SK-N-SH treated with all-trans-retinoic acid at 6 μM for 48 hours (cell line): ENCODE results near the gene ST8SIA1.

Experiments used
- ATAC-seq: fragments of 200-7000 bp; cut with Tn5 transposase; 3 replicates; pipeline ENCODE4 v1.9.1; 2020; ENCODE audit warnings: mild to moderate bottlenecking, moderate library complexity
- ARNTL ChIP-seq: fragments of 450-650 bp; formaldehyde crosslinking; IDR thresholded peaks from 2 replicates; pipeline ENCODE4 v1.5.0; 2020; ENCODE audit warnings: low read depth, mild to moderate bottlenecking, moderate library complexity, borderline replicate concordance
- BACH2 ChIP-seq: fragments of 250-450 bp; sonication (Bioruptor Pico); IDR thresholded peaks from 2 replicates; pipeline ENCODE4 v1.9.0; 2021; ENCODE audit warnings: mild to moderate bottlenecking, borderline replicate concordance
- CSDC2 ChIP-seq: fragments of 250-450 bp; sonication (Bioruptor Pico); IDR thresholded peaks from 2 replicates; pipeline ENCODE4 v1.5.0; 2020; ENCODE audit warnings: mild to moderate bottlenecking, moderate library complexity
- ESRRG ChIP-seq: fragments of 250-450 bp; sonication (Bioruptor Pico); IDR thresholded peaks from 2 replicates; pipeline ENCODE4 v1.6.1; 2021; ENCODE audit warnings: mild to moderate bottlenecking
- GLIS3 ChIP-seq: fragments of 250-450 bp; sonication (Bioruptor Pico); IDR thresholded peaks from 2 replicates; pipeline ENCODE4 v1.5.0; 2020; ENCODE audit warnings: mild to moderate bottlenecking, moderate library complexity
- ISL1 ChIP-seq: fragments of 250-450 bp; sonication (Bioruptor Pico); IDR thresholded peaks from 2 replicates; pipeline ENCODE4 v2.1.2; 2022; ENCODE audit warnings: mild to moderate bottlenecking, moderate library complexity
- OSR1 ChIP-seq: fragments of 250-450 bp; sonication (Bioruptor Pico); IDR thresholded peaks from 2 replicates; pipeline ENCODE4 v1.8.0; 2022; ENCODE audit warnings: moderate library complexity, mild to moderate bottlenecking, inconsistent platforms
- PPARA ChIP-seq: fragments of 250-450 bp; sonication (Bioruptor Pico); IDR thresholded peaks from 2 replicates; pipeline ENCODE4 v1.5.0; 2020; ENCODE audit warnings: mild to moderate bottlenecking, borderline replicate concordance
- RARB ChIP-seq: fragments of 250-450 bp; sonication (Bioruptor Pico); IDR thresholded peaks from 2 replicates; pipeline ENCODE4 v1.8.0; 2021; ENCODE audit warnings: mild to moderate bottlenecking, moderate library complexity
- SNAI2 ChIP-seq: fragments of 250-450 bp; sonication (Bioruptor Pico); IDR thresholded peaks from 2 replicates; pipeline ENCODE4 v1.5.0; 2020; ENCODE audit warnings: mild to moderate bottlenecking, moderate library complexity
- TCF4 ChIP-seq: fragments of 250-450 bp; sonication (Bioruptor Pico); IDR thresholded peaks from 2 replicates; pipeline ENCODE4 v1.8.0; 2021; ENCODE audit warnings: mild to moderate bottlenecking, moderate library complexity, borderline replicate concordance
- TOX ChIP-seq: fragments of 250-450 bp; sonication (Bioruptor Pico); IDR thresholded peaks from 2 replicates; pipeline ENCODE4 v1.8.0; 2021; ENCODE audit warnings: mild to moderate bottlenecking, moderate library complexity, borderline replicate concordance
- TSHZ2 ChIP-seq: fragments of 250-450 bp; sonication (Bioruptor Pico); IDR thresholded peaks from 2 replicates; pipeline ENCODE4 v1.5.0; 2020; ENCODE audit warnings: mild to moderate bottlenecking, moderate library complexity
- ZC3H10 ChIP-seq: fragments of 250-450 bp; sonication (Bioruptor Pico); IDR thresholded peaks from 2 replicates; pipeline ENCODE4 v1.5.1; 2021; ENCODE audit warnings: mild to moderate bottlenecking, moderate library complexity
- ZFP3 ChIP-seq: fragments of 250-450 bp; sonication (Bioruptor Pico); IDR thresholded peaks from 2 replicates; pipeline ENCODE4 v1.5.0; 2020; ENCODE audit warnings: mild to moderate bottlenecking, moderate library complexity
- ZFP30 ChIP-seq: fragments of 450-650 bp; formaldehyde crosslinking; IDR thresholded peaks from 2 replicates; pipeline ENCODE4 v1.5.0; 2022; ENCODE audit warnings: mild to moderate bottlenecking, moderate library complexity
- ZNF565 ChIP-seq: fragments of 450-650 bp; formaldehyde crosslinking; conservative IDR thresholded peaks from 2 replicates; pipeline ENCODE4 v1.5.0; 2020; ENCODE audit warnings: low read depth, mild to moderate bottlenecking, moderate library complexity
- ZNF8 ChIP-seq: fragments of 450-650 bp; formaldehyde crosslinking; IDR thresholded peaks from 2 replicates; pipeline ENCODE4 v1.5.0; 2020; ENCODE audit warnings: mild to moderate bottlenecking, moderate library complexity
- TF ChIP-seq, protein P1 (sequence below): fragments of 250-450 bp; sonication (Bioruptor Pico); IDR thresholded peaks from 2 replicates; pipeline ENCODE4 v1.8.0; 2020; ENCODE audit warnings: mild to moderate bottlenecking, moderate library complexity, borderline replicate concordance
- TF ChIP-seq, protein P2 (sequence below): fragments of 250-450 bp; sonication (Bioruptor Pico); IDR thresholded peaks from 2 replicates; pipeline ENCODE4 v1.5.1; 2021; ENCODE audit warnings: mild to moderate bottlenecking, moderate library complexity
- TF ChIP-seq, protein P3 (sequence below): fragments of 250-450 bp; sonication (Bioruptor Pico); IDR thresholded peaks from 2 replicates; pipeline ENCODE4 v1.5.1; 2020; ENCODE audit warnings: low read depth, mild to moderate bottlenecking, moderate library complexity

ST8SIA1 gene

GRCh38 chr12:22231836-22232235 lies 102.7 kb downstream of the ST8SIA1 start (continued):
- no peak for TF ChIP-seq ESRRG (CRISPR knock-in tag)
- TF ChIP-seq ZC3H10: no peak

DNA sequence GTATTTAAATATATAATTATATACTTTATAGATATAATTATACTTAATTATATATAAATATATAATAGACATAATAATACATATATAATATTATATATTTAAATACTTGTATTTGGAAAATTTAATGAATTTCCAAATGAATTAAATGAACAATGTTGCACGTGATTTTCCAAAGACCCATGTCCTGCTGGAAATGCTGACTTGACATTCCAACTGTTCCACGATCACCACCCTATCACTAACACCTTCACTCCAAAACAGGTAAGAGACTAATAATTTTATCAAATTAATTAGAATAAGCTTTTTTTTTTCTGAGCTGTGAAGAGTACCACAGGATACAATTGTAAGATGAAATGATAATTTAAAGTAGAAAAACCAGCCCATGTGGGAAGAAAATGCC lies 103.4 kb downstream of the ST8SIA1 start:
- no peak for TF ChIP-seq OSR1 (CRISPR knock-in tag)
- no peak for TF ChIP-seq GLIS3
- no peak for TF ChIP-seq RARB
- TF ChIP-seq ISL1 (CRISPR knock-in tag): no peak
- TF ChIP-seq ZC3H10: no peak
- no peak for TF ChIP-seq ZFP3 (CRISPR knock-in tag)
- TF ChIP-seq ZFP30 (CRISPR knock-in tag): no peak
- TF ChIP-seq, protein P1, sequence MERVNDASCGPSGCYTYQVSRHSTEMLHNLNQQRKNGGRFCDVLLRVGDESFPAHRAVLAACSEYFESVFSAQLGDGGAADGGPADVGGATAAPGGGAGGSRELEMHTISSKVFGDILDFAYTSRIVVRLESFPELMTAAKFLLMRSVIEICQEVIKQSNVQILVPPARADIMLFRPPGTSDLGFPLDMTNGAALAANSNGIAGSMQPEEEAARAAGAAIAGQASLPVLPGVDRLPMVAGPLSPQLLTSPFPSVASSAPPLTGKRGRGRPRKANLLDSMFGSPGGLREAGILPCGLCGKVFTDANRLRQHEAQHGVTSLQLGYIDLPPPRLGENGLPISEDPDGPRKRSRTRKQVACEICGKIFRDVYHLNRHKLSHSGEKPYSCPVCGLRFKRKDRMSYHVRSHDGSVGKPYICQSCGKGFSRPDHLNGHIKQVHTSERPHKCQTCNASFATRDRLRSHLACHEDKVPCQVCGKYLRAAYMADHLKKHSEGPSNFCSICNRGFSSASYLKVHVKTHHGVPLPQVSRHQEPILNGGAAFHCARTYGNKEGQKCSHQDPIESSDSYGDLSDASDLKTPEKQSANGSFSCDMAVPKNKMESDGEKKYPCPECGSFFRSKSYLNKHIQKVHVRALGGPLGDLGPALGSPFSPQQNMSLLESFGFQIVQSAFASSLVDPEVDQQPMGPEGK (CRISPR knock-in tag): no peak
- no peak for TF ChIP-seq CSDC2 (CRISPR knock-in tag)
- TF ChIP-seq SNAI2 (CRISPR knock-in tag): no peak
- no peak for TF ChIP-seq PPARA (CRISPR knock-in tag)
- no peak for TF ChIP-seq TSHZ2 (CRISPR knock-in tag)
- TF ChIP-seq, protein P2, sequence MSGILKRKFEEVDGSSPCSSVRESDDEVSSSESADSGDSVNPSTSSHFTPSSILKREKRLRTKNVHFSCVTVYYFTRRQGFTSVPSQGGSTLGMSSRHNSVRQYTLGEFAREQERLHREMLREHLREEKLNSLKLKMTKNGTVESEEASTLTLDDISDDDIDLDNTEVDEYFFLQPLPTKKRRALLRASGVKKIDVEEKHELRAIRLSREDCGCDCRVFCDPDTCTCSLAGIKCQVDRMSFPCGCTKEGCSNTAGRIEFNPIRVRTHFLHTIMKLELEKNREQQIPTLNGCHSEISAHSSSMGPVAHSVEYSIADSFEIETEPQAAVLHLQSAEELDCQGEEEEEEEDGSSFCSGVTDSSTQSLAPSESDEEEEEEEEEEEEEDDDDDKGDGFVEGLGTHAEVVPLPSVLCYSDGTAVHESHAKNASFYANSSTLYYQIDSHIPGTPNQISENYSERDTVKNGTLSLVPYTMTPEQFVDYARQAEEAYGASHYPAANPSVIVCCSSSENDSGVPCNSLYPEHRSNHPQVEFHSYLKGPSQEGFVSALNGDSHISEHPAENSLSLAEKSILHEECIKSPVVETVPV: no peak
- TF ChIP-seq ARNTL (CRISPR knock-in tag): no peak
- no peak for ATAC-seq

- TF ChIP-seq TSHZ2 (CRISPR knock-in tag) (no peak), ZFP3 (CRISPR knock-in tag) (no peak), ZFP30 (CRISPR knock-in tag) (no peak), ZC3H10 (no peak), ESRRG (CRISPR knock-in tag) (no peak), CSDC2 (CRISPR knock-in tag) (no peak), ZNF565 (CRISPR knock-in tag) (no peak), BACH2 (CRISPR knock-in tag) (no peak), PPARA (CRISPR knock-in tag) (no peak), SNAI2 (CRISPR knock-in tag) (no peak), TOX (CRISPR knock-in tag) (no peak), OSR1 (CRISPR knock-in tag) (no peak), ARNTL (CRISPR knock-in tag) (no peak), RARB (no peak), ZNF8 (CRISPR knock-in tag) (no peak), TCF4 (CRISPR knock-in tag) (no peak), GLIS3 (no peak)
- TF ChIP-seq, protein P2: no peak
- TF ChIP-seq, protein P1 (CRISPR knock-in tag): no peak
- TF ChIP-seq, protein P3, sequence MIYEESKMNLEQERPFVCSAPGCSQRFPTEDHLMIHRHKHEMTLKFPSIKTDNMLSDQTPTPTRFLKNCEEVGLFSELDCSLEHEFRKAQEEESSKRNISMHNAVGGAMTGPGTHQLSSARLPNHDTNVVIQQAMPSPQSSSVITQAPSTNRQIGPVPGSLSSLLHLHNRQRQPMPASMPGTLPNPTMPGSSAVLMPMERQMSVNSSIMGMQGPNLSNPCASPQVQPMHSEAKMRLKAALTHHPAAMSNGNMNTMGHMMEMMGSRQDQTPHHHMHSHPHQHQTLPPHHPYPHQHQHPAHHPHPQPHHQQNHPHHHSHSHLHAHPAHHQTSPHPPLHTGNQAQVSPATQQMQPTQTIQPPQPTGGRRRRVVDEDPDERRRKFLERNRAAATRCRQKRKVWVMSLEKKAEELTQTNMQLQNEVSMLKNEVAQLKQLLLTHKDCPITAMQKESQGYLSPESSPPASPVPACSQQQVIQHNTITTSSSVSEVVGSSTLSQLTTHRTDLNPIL (CRISPR knock-in tag): no peak
- no peak for ATAC-seq
Observed at GRCh38 chr12:22230280-22230794, 104.2 kb downstream of the ST8SIA1 start.
